ENCODE results near the gene TMED6.

TMED6 gene

DNA sequence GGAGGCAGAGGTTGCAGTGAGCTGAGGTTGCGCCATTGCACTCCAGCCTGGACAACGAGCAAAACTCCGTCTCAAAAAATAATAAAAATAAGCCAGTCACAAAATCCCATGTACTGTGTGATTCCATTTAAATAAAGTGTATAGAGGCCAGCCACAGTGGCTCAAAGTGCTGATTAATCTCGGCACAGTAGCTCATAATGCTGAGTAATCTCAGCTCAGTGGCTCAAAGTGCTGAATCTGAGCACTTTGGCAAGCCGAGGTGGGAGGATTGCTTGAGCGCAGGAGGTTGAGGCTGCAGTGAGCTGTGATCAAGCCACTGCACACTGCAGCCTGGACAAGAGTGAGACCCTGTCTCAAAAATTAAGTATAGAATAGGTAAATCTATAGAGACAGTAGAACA, 4.9 kb downstream of the TMED6 start:
- TF ChIP-seq POLR2AphosphoS5 (IDR thresholded peaks at IDR 0.05; ENCODE audit: borderline replicate concordance, low read depth, low read length) (no peak), FOXP2 (optimal IDR thresholded peaks at IDR 0.05; ENCODE audit: control extremely low read depth, extremely low read length, insufficient read depth) (no peak), EZH2 (IDR thresholded peaks at IDR 0.05) (no peak)

GRCh38 chr16:69345923-69346322, 5.7 kb downstream of the TMED6 start:
- no peak overlapping the region for H3K4me3 ChIP-seq
- peaks cover 25% of the 10 kb centered on the region for H3K36me3 ChIP-seq (ENCODE audit: insufficient read depth, low read length)

More for the DNA sequence above, 4.9 kb downstream of the TMED6 start:
- Histone ChIP-seq H3K9ac (ENCODE audit: insufficient read length) (no peak overlapping the region), H3K4me3 (no peak overlapping the region), H3K36me3 (ENCODE audit: insufficient read depth, low read length) (peaks cover 18% of the 10 kb centered on the region), H3K9me3 (ENCODE audit: low read depth, low read length) (no peaks in the 10 kb centered on the region), H3K27ac (no peak overlapping the region)
- DNase-seq (ENCODE audit: low read depth, low spot score), result no peak

GRCh38 chr16:69344171-69344570, 7.4 kb downstream of the TMED6 start:
- H3K27ac ChIP-seq, result no peak overlapping the region
- no peak for DNase-seq (ENCODE audit: low read depth, low spot score)
- H3K4me3 ChIP-seq, result no peak overlapping the region
- H3K9me3 ChIP-seq (ENCODE audit: low read depth, low read length), result no peaks in the 10 kb centered on the region
- H3K9ac ChIP-seq (ENCODE audit: insufficient read length), result no peak overlapping the region
- TF ChIP-seq FOXP2 (optimal IDR thresholded peaks at IDR 0.05; ENCODE audit: control extremely low read depth, extremely low read length, insufficient read depth) (no peak), POLR2AphosphoS5 (IDR thresholded peaks at IDR 0.05; ENCODE audit: borderline replicate concordance, low read depth, low read length) (no peak), EZH2 (IDR thresholded peaks at IDR 0.05) (no peak)
- H3K36me3 ChIP-seq (ENCODE audit: insufficient read depth, low read length), result peaks cover 25% of the 10 kb centered on the region

More at GRCh38 chr16:69345923-69346322, 5.7 kb downstream of the TMED6 start:
- TF ChIP-seq EZH2 (IDR thresholded peaks at IDR 0.05) (no peak), POLR2AphosphoS5 (IDR thresholded peaks at IDR 0.05; ENCODE audit: borderline replicate concordance, low read depth, low read length) (no peak), FOXP2 (optimal IDR thresholded peaks at IDR 0.05; ENCODE audit: control extremely low read depth, extremely low read length, insufficient read depth) (no peak)
- Histone ChIP-seq H3K27ac (no peak overlapping the region), H3K9me3 (ENCODE audit: low read depth, low read length) (no peaks in the 10 kb centered on the region), H3K9ac (ENCODE audit: insufficient read length) (no peak overlapping the region)
- no peak for DNase-seq (ENCODE audit: low read depth, low spot score)

- peak overlapping the region; percentile 84 for H3K4me3 ChIP-seq
- TF ChIP-seq FOXP2 (optimal IDR thresholded peaks at IDR 0.05; ENCODE audit: control extremely low read depth, extremely low read length, insufficient read depth) (no peak), POLR2AphosphoS5 (IDR thresholded peaks at IDR 0.05; ENCODE audit: borderline replicate concordance, low read depth, low read length) (no peak), EZH2 (IDR thresholded peaks at IDR 0.05) (no peak)
- H3K9ac ChIP-seq (ENCODE audit: insufficient read length), result peak overlapping the region; percentile 87
- H3K9me3 ChIP-seq (ENCODE audit: low read depth, low read length), result no peaks in the 10 kb centered on the region
- H3K27ac ChIP-seq, result peak overlapping the region; percentile 54; the same call in 1 of the 2 replicates
- peaks cover 33% of the 10 kb centered on the region for H3K36me3 ChIP-seq (ENCODE audit: insufficient read depth, low read length)
- DNase-seq (ENCODE audit: low read depth, low spot score), result no peak
These were observed 11.4 kb downstream of the TMED6 start for GRCh38 chr16:69340095-69340644.

DNA sequence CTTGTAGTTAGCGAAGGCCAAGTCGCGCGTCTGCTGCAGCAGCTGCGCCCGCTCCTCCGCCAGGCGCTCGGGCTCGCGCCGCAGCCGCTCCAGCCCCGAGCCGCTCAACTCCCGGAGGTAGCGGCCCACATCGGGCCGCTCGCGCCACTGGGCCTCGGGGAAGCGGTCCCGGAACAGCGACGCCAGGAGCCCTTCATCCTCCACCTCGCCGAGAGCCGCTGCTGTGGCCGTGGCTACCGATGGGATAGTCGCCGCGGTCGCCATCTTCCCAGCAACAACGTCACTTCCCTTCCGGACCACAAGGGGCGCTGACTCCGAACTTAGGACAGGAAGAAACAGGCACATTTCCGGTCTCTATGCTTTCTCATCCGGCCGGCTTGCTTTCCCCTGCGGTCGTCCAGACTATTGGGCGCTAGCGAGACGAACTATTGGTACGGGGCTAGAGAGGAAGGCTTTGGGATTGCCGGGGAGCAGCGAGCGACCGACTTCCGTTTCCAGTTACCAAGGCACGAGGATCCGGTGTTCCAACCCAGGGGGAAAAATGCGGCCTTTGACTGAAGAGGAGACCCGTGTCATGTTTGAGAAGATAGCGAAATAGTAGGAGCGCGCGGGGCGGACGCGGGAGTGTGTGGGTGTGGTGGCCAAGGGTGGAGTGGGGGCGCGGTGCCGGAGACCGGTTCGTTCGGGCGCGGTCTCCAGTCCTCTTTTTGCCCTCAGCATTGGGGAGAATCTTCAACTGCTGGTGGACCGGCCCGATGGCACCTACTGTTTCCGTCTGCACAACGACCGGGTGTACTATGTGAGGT, 12.1 kb downstream of the TMED6 start, which contains the start of the genes COG8 and NIP7:
TSS of gene COG8 (minus strand) at position 276 of the 806 bp plus-strand sequence. CDS start at position 264, 12 bp downstream.
TSS of gene NIP7 (plus strand) at position 484 of the 806 bp plus-strand sequence. CDS start at position 542, 58 bp downstream.
- peak within 1 kb of the TSS; percentile 87 for H3K9ac ChIP-seq (ENCODE audit: insufficient read length)
- H3K36me3 ChIP-seq (ENCODE audit: insufficient read depth, low read length), result peaks cover 39% of the 10 kb centered on the region
- H3K27ac ChIP-seq, result peak within 1 kb of the TSS; percentile 54; the same call in 1 of the 2 replicates
- H3K4me3 ChIP-seq, result peak within 1 kb of the TSS; percentile 84
- peak; percentile 66 for DNase-seq (ENCODE audit: low read depth, low spot score)
- H3K9me3 ChIP-seq (ENCODE audit: low read depth, low read length), result no peaks in the 10 kb centered on the region
- TF ChIP-seq POLR2AphosphoS5 (IDR thresholded peaks at IDR 0.05; ENCODE audit: borderline replicate concordance, low read depth, low read length), result peak; percentile 71
- TF ChIP-seq EZH2 (IDR thresholded peaks at IDR 0.05), result no peak
- peak; percentile 31 for TF ChIP-seq FOXP2 (optimal IDR thresholded peaks at IDR 0.05; ENCODE audit: control extremely low read depth, extremely low read length, insufficient read depth)

- no peak for TF ChIP-seq EZH2 (IDR thresholded peaks at IDR 0.05)
- TF ChIP-seq FOXP2 (optimal IDR thresholded peaks at IDR 0.05; ENCODE audit: control extremely low read depth, extremely low read length, insufficient read depth), result no peak
- TF ChIP-seq POLR2AphosphoS5 (IDR thresholded peaks at IDR 0.05; ENCODE audit: borderline replicate concordance, low read depth, low read length), result no peak
- Histone ChIP-seq H3K9ac (ENCODE audit: insufficient read length) (peak overlapping the region; percentile 87), H3K36me3 (ENCODE audit: insufficient read depth, low read length) (peaks cover 42% of the 10 kb centered on the region), H3K9me3 (ENCODE audit: low read depth, low read length) (no peaks in the 10 kb centered on the region), H3K27ac (peak overlapping the region; percentile 46; the same call in 1 of the 2 replicates), H3K4me3 (peak overlapping the region; percentile 84)
- DNase-seq (ENCODE audit: low read depth, low spot score), result no peak
These were observed 12.9 kb downstream of the TMED6 start for GRCh38 chr16:69338557-69339288.

- no peak for DNase-seq (ENCODE audit: low read depth, low spot score)
- no peak overlapping the region for H3K27ac ChIP-seq
- peaks cover 22% of the 10 kb centered on the region; the same call in 1 of the 2 replicates for H3K36me3 ChIP-seq (ENCODE audit: insufficient read depth, low read length)
These were observed 16.9 kb downstream of the TMED6 start for GRCh38 chr16:69334696-69335095.

More at GRCh38 chr16:69334696-69335095, 16.9 kb downstream of the TMED6 start:
- Histone ChIP-seq H3K9me3 (ENCODE audit: low read depth, low read length) (no peaks in the 10 kb centered on the region), H3K4me3 (no peak overlapping the region), H3K9ac (ENCODE audit: insufficient read length) (no peak overlapping the region)
- TF ChIP-seq POLR2AphosphoS5 (IDR thresholded peaks at IDR 0.05; ENCODE audit: borderline replicate concordance, low read depth, low read length), result no peak
- TF ChIP-seq EZH2 (IDR thresholded peaks at IDR 0.05), result no peak
- no peak for TF ChIP-seq FOXP2 (optimal IDR thresholded peaks at IDR 0.05; ENCODE audit: control extremely low read depth, extremely low read length, insufficient read depth)

All from SK-N-MC (cell line).